GM21825 (cell line): Measurements from ENCODE around the gene TTF1.

ENCODE experiments used
- ATAC-seq: cut with Tn5 transposase; IDR thresholded peaks from one replicate; pipeline ENCODE4 v1.9.1; 2021; ENCODE audit warnings: mild to moderate bottlenecking, moderate library complexity; ENCODE audit not compliant: unreplicated experiment

TTF1 gene

DNA sequence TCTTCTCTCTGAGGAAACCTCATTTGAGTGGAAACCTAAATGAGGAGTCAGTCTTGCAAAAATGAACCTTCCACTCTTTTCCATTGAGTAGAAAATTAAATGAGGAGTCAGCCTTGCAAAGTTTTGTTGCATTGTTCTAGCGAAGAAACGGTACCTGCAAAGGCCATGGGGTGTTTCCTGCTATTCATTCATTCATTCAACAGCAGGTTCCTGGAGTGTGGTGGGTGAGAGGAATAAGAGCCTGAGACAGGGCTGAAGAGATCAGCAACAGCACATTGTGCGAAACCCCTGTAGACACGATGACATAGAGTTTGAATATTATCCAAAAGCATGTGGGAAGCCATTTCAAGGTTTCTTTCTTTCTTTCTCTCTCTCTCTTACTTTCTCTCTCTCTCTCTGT lies 37.2 kb downstream of the TTF1 start:
- no peak for ATAC-seq

DNA sequence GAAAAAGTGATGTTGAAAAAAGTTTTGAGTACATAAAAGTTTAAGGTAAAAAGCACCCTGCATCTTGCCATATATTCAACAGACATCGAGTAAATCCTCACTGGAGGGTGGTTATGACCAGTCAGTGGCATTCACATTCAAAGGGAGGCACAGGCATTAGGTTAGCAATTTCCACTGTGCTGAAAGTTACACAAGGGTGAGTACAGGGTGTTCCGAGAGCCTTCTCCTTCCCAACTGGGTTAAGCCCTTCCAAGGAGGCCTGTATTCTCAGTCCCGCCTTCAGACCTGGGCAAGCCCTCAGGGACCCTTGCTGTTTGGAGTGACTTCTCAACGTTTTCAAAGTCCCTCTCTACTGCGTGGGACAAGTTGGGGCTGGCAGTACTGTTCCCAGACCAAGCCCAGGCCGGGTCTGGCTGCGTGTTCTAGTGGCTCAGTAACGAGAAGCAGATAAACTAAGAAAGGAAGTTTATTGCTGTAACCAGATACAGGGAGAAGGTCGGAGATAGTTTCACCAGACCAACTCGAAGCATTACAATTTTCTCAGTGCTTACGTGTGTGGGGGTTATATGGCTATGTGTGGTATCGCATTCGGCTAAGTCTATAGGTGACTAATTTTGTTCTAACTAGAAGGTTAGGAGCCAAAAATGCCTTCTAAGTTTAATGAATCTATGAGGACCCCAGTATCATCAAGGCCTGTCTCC lies 38.9 kb downstream of the TTF1 start:
- no peak for ATAC-seq

- no peak for ATAC-seq
These were observed 40.2 kb downstream of the TTF1 start for GRCh38 chr9:132366481-132366880.

DNA sequence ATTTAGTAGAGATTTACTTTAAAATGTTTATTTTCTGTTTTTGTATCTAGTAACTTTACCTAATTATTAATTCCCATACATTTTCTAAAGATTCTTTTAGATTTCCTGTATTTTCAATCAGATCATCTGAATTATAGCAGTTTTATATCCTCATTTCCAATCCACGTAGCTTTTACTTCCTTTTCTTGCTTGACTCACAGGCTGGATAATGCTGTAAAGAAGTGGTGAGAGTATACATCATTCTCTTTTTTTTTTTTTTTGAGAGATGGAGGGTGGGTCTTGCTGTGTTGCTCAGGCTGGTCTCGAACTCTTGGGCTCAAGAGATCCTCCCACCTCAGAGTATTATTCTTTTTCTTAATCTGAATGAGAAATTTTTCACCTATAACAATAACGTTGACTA lies 40.7 kb downstream of the TTF1 start:
- ATAC-seq, result no peak

- no peak for ATAC-seq
These were observed 42.6 kb downstream of the TTF1 start for GRCh38 chr9:132364068-132364467.

- ATAC-seq, result no peak
These were observed 48.9 kb downstream of the TTF1 start for GRCh38 chr9:132357764-132358163.

DNA sequence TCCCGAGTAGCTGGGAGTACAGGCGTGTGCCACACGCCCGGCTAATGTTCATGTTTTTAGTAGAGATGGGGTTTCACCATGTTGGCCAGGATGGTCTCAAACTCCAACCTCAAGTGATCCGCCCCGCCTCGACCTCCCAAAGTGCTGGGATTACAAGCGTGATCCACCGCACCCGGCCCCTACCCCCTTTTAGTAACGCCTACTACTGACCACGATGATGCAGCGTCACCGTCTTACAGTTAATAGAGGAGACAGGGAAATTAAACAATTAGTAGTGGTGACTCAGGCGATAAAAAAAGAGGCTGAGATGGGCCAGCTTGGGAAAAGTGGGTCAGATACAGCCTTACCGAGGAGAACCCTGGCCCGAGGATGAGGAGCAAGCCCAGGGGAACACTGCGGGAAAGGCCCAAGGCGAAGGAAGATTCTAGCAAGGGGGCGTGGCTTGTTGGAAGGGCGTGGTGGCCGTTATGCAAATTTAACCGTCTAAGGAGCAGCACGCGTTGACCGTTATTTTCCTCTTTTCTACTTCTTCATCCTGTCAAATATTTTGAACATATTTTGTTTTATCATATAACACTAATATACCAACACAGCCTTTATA lies 50.2 kb downstream of the TTF1 start:
- no peak for ATAC-seq

GRCh38 chr9:132354637-132355355 lies 51.8 kb downstream of the TTF1 start, which contains the start of gene SETX:
Gene SETX, minus strand, starts transcription at chr9:132354986. Its CDS starts 5,558 bp downstream, at chr9:132349428.
- ATAC-seq, result peak; percentile 79

DNA sequence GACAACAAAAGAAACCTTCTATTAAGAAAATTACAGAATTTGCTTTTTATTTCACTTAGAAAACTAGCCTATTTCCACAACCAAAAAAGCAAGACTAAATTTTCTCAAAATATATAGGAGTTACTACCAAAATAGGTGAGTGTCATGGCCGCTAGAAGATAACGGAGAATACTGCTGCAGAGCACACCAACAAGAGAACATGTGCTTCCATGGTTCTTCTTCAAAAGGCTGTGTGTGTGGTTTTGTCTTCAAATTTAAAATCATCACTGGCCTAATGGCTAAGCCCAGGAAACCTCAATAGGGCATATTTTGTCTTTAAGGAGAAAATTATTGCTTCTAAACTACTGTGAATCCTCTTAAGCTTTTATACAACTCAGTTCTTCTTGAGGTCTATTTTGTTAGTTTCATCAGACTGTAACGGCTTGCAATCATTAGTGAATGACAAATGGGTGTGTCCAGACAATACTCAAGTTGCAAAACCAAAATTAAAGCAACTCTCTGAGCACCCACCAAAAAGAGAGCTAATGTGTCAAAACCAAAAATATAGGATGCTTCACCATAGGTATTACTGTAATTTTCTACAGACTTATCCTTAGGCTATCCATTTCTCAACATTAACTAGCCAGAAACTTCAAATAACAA lies 55.1 kb downstream of the TTF1 start:
- ATAC-seq, result no peak

GRCh38 chr9:132350861-132351315 lies 55.8 kb downstream of the TTF1 start:
- ATAC-seq, result no peak

- ATAC-seq, result no peak
These were observed 58.0 kb downstream of the TTF1 start for GRCh38 chr9:132348676-132349075.

GRCh38 chr9:132346177-132346576 lies 60.5 kb downstream of the TTF1 start:
- no peak for ATAC-seq

- no peak for ATAC-seq
These were observed 65.3 kb downstream of the TTF1 start for GRCh38 chr9:132341177-132341840.

- no peak for ATAC-seq
These were observed 72.3 kb downstream of the TTF1 start for GRCh38 chr9:132334364-132334763.

GRCh38 chr9:132333556-132333955 lies 73.1 kb downstream of the TTF1 start:
- no peak for ATAC-seq

GRCh38 chr9:132328580-132328979 lies 78.1 kb downstream of the TTF1 start:
- ATAC-seq, result no peak

DNA sequence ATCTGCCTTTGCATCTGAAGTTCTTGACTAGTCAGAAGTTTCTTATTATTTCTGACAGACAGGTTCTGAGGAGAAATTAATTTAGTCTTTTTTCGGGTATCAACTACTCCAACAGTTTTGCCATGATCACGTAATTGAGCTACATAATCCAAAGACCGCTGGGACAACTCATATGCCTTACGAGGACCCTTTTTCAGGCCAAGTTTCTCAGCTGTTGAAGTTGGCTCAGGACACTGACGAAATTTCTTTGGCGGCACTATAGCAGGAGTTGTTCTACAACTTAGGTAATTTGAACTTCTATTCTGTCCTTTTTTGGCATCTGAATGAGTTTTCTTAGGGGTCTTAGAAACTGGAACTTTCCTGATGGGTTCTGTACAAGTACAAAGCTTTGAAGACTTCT lies 79.1 kb downstream of the TTF1 start:
- no peak for ATAC-seq
